H1 (cell line): ENCODE data around the gene PRSS38.

Source experiments
- BACH1 ChIP-seq: IDR thresholded peaks from 2 replicates; pipeline ENCODE4 v1.6.1; 2012; ENCODE audit warnings: low read length, improper control_type of control experiment
- CTCF ChIP-seq, 3 experiments: IDR thresholded peaks; 1 replicate in 2 of 3; 2 replicates in 1 of 3; pipeline versions ENCODE4 v1.5.1 to v1.6.1; 2011; ENCODE audit warnings: low read length in 3 of 3, mild to moderate bottlenecking in 3 of 3, inconsistent platforms in 2 of 3, low read depth in 1 of 3, moderate library complexity in 1 of 3; ENCODE audit not compliant: insufficient read depth in 1 of 3; ENCODE audit errors: control extremely low read depth in 1 of 3
- EZH2 ChIP-seq: fragments of 200-600 bp; sonication (generic); IDR thresholded peaks from 2 replicates; pipeline ENCODE4 v1.7.1; 2012; ENCODE audit warnings: low read depth, mild to moderate bottlenecking, moderate library complexity, low read length, inconsistent platforms; ENCODE audit not compliant: severe bottlenecking
- MAFK ChIP-seq: IDR thresholded peaks from 2 replicates; pipeline ENCODE4 v1.6.1; 2012; ENCODE audit warnings: low read depth, mild to moderate bottlenecking, improper control_type of control experiment, low read length
- POLR2A ChIP-seq, 2 experiments: IDR thresholded peaks; 1 replicate in 1 of 2; 2 replicates in 1 of 2; pipeline ENCODE4 v1.6.1; 2011; ENCODE audit warnings: low read depth in 2 of 2, low read length in 2 of 2, mild to moderate bottlenecking in 2 of 2; ENCODE audit errors: control extremely low read depth in 1 of 2
- RAD21 ChIP-seq, 2 experiments: IDR thresholded peaks in 1 of 2; conservative IDR thresholded peaks in 1 of 2; 2 replicates each; pipeline ENCODE4 v1.6.1; 2011; ENCODE audit warnings: low read depth in 2 of 2, low read length in 2 of 2, improper control_type of control experiment in 1 of 2, inconsistent platforms in 1 of 2, mild to moderate bottlenecking in 1 of 2, moderate library complexity in 1 of 2
- ZNF274 ChIP-seq: IDR thresholded peaks from 2 replicates; pipeline ENCODE4 v1.7.0; 2012; ENCODE audit warnings: low read length, borderline replicate concordance; ENCODE audit errors: extremely low read depth
- TF ChIP-seq, protein P1 (sequence below): IDR thresholded peaks from 2 replicates; pipeline ENCODE4 v1.6.1; 2012; ENCODE audit warnings: inconsistent platforms

DNA sequence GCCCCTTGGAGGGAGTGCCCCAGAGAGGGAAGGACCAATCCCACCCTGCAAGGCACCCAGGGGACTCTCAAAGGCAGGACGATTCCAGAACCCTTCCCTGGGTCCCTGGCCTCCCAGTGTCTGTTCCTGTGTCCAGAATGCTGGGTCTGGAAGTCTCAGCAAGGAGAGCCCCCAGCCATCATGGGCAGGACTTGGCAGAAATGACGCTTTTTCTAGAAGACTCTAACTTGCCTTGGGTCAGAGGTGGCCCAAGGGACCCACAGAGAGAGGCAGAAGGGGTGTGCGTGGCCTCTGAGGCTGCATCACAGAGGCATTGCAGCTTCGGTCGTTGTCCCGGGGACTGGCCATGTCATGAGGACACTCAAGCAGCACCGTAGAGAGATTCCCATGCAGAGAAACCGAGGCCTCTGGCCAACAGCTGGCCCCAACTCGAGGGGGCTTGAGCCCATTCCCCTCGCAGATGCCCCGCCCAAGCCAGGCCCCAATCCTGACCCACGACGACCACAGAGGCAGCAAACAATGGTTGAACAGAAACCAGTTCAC lies 74.5 kb downstream of the PRSS38 start:
- TF ChIP-seq ZNF274, result no peak
- TF ChIP-seq, protein P1, sequence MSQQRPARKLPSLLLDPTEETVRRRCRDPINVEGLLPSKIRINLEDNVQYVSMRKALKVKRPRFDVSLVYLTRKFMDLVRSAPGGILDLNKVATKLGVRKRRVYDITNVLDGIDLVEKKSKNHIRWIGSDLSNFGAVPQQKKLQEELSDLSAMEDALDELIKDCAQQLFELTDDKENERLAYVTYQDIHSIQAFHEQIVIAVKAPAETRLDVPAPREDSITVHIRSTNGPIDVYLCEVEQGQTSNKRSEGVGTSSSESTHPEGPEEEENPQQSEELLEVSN, result no peak
- TF ChIP-seq EZH2, result no peak
- TF ChIP-seq POLR2A (IDR thresholded peaks at IDR 0.05; ENCODE audit: control extremely low read depth in 1 of 2, low read depth in 2 of 2, low read length in 2 of 2), result no peak
- no peak for TF ChIP-seq CTCF (IDR thresholded peaks at IDR 0.05; ENCODE audit: control extremely low read depth in 1 of 3, insufficient read depth in 1 of 3, low read depth in 1 of 3, low read length in 3 of 3)
- no peak for TF ChIP-seq BACH1
- TF ChIP-seq MAFK, result no peak
- no peak for TF ChIP-seq RAD21 (IDR thresholded peaks at IDR 0.05 in 1 of 2, conservative IDR thresholded peaks at IDR 0.05 in 1 of 2; ENCODE audit: low read depth in 2 of 2, low read length in 2 of 2)
